H7 (cell line): ENCODE results near the gene ICAM1. TPM values are rescaled to one million over a fixed set of nuclear protein-coding genes. Genes with fewer than 3 reads are reported as not detected.
A peak's percentile ranks its signal among the peaks of the same experiment; 100 is the strongest.

Source experiments
- DNase-seq: peaks from one replicate; pipeline ENCODE4 v3.0.0; 2012
- H3K27me3 ChIP-seq: 2 replicates; pipeline ENCODE4 v1.6.0; 2011; ENCODE audit warnings: mild to moderate bottlenecking, low read length; ENCODE audit not compliant: control insufficient read depth, insufficient read depth
- H3K36me3 ChIP-seq: replicated peaks from 2 replicates; pipeline ENCODE4 v1.5.1; 2011; ENCODE audit warnings: low read length; ENCODE audit not compliant: control insufficient read depth, insufficient read depth
- H3K4me3 ChIP-seq: 2 replicates; pipeline ENCODE4 v1.5.1; 2011; ENCODE audit warnings: low read depth, mild to moderate bottlenecking, control low read depth, low read length, moderate library complexity; ENCODE audit not compliant: insufficient read depth
- total RNA-seq: library from RNA; depleted of rRNA; stranded (reverse); fragments of >200 nt; shearing (Covaris generic); gene quantifications from 2 replicates; pipeline ENCODE4 v1.2.3, GENCODE V29; 2014; rRNA removed

ICAM1 gene, protein sequence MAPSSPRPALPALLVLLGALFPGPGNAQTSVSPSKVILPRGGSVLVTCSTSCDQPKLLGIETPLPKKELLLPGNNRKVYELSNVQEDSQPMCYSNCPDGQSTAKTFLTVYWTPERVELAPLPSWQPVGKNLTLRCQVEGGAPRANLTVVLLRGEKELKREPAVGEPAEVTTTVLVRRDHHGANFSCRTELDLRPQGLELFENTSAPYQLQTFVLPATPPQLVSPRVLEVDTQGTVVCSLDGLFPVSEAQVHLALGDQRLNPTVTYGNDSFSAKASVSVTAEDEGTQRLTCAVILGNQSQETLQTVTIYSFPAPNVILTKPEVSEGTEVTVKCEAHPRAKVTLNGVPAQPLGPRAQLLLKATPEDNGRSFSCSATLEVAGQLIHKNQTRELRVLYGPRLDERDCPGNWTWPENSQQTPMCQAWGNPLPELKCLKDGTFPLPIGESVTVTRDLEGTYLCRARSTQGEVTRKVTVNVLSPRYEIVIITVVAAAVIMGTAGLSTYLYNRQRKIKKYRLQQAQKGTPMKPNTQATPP
- 2.8 and 6.1 TPM in 2 replicates for total RNA-seq

DNA sequence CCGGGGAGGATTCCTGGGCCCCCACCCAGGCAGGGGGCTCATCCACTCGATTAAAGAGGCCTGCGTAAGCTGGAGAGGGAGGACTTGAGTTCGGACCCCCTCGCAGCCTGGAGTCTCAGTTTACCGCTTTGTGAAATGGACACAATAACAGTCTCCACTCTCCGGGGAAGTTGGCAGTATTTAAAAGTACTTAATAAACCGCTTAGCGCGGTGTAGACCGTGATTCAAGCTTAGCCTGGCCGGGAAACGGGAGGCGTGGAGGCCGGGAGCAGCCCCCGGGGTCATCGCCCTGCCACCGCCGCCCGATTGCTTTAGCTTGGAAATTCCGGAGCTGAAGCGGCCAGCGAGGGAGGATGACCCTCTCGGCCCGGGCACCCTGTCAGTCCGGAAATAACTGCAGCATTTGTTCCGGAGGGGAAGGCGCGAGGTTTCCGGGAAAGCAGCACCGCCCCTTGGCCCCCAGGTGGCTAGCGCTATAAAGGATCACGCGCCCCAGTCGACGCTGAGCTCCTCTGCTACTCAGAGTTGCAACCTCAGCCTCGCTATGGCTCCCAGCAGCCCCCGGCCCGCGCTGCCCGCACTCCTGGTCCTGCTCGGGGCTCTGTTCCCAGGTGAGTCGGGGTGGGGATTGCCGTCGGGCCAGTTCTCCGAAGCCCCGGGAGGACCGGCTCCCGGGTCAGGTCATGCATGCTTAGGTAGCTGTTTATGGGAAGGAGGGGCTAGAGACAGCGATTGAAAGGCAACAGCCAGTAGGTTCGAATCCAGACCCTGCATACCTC lies at the start of gene ICAM1:
ICAM1 (plus strand) TSS at position 505 of the 779 bp plus-strand sequence; CDS start at position 545, 40 bp downstream.
- no peaks in the 10 kb centered on the region for H3K36me3 ChIP-seq
- DNase-seq: peak; percentile 93
- H3K27me3 ChIP-seq: peaks cover 31% of the 10 kb centered on the region
- H3K4me3 ChIP-seq: peak within 1 kb of the TSS; percentile 40

DNA sequence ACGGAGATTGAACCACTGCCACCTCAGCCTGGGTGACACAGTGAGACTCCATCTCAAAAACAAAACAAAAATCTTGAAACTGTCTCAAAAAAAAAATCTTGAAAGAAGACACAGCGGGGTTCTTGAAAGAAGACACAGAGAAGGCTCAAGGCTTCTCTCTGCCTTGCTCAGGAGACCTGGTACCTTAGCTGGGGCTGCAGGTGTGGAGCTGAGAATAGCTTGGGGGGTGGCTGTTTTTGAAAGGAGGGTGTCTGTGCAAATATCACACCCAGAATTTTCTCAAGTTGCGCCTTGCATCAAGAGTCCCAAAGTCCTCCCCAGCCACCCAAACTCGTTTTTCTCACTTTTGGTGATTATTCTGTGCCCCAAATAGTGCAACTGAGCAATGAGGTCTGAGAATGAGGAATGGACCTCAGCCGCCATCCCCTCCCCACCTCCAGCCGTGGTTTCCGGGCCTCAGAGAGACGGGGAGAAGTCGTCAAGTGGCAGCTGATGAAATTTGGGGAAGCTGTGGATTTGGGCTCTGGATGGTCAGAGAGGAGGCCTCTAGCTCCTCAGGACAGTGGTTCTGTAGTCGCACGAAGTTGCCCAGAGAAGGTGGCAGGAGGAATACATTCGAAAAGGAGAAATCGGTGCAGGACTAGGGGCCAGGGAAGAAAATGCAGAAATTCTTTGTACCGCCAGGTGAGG lies 48.6 kb upstream of the ICAM1 start:
- DNase-seq: no peak
- Histone ChIP-seq H3K4me3 (no peak overlapping the region), H3K36me3 (no peaks in the 10 kb centered on the region; the same call in none of the 2 replicates), H3K27me3 (no peaks in the 10 kb centered on the region)

DNA sequence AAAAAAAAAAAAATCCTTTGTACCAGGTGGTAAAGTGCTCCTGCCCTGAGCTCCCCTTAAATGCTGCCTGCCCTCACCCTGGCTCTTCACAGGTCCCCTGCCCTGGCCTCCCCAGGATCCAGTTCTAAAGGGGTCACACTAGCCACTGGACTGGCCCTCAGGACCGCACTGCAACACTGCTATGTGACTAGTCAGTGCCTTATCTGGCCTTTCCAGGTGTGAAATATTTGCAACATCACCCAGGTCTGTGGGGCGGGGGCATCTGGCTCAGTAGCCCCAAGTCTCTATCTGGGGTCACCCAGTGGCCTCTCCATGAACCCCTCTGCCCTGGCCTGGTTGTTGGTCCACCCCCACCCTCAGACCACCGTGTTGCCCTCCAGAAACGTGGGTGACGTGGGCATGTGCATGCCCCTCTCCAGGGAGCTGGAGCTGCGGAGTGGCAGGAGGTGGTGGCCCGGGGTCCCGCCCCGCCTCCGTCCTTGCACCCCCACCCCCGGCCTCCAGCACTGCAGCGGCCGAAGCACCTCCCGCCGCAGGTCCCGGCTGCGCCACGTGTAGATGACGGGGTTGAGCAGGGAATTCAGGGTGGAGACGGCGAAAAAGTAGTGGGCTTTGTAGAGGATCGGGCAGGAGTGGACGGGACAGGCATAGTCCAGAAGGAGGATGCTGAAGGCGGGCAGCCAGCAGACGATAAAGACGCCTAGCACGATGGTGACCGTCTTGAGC lies 47.3 kb upstream of the ICAM1 start:
- Histone ChIP-seq H3K36me3 (no peaks in the 10 kb centered on the region; the same call in none of the 2 replicates), H3K4me3 (no peak overlapping the region), H3K27me3 (no peaks in the 10 kb centered on the region)
- DNase-seq: no peak

DNA sequence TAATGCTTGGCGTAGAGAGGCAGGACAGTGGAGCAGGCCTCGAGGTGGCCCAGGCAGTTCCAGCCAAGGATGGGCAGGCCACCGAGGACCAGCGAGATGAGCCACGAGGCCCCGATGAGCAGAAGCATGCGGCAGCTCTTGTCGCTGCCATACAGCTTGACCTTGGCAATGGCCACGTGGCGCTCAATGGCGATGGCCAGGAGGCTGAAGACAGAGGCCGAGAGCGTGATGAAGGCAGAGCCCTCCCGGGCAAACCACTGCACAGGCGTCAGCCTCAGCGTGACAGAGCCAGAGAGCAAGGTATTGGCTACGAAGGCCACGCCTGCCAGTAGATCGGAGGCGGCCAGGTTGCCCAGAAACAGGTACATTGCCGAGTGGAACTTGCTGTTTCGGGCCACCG lies 46.6 kb upstream of the ICAM1 start:
- H3K4me3 ChIP-seq: no peak overlapping the region
- no peak for DNase-seq
- H3K27me3 ChIP-seq: no peaks in the 10 kb centered on the region
- H3K36me3 ChIP-seq: no peaks in the 10 kb centered on the region; the same call in none of the 2 replicates

DNA sequence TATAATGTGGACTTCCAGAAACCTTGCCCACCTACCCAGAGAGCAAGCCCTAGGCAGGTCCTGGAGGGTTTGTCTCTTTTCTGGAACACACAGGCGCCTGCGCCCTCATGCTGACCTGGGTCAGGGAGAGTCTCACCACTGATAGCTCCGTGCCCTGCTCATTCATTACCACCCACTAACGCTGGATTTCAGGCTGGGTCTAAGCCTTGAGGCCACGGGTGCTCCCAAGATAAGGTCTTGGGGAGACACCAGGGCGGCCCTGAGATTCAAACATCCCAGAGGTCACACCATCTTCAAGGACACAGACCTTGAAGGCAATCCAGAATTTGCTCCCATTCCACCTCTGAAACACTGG lies 44.9 kb upstream of the ICAM1 start:
- Histone ChIP-seq H3K4me3 (no peak overlapping the region), H3K27me3 (peaks cover 10% of the 10 kb centered on the region), H3K36me3 (no peaks in the 10 kb centered on the region; the same call in none of the 2 replicates)
- no peak for DNase-seq

DNA sequence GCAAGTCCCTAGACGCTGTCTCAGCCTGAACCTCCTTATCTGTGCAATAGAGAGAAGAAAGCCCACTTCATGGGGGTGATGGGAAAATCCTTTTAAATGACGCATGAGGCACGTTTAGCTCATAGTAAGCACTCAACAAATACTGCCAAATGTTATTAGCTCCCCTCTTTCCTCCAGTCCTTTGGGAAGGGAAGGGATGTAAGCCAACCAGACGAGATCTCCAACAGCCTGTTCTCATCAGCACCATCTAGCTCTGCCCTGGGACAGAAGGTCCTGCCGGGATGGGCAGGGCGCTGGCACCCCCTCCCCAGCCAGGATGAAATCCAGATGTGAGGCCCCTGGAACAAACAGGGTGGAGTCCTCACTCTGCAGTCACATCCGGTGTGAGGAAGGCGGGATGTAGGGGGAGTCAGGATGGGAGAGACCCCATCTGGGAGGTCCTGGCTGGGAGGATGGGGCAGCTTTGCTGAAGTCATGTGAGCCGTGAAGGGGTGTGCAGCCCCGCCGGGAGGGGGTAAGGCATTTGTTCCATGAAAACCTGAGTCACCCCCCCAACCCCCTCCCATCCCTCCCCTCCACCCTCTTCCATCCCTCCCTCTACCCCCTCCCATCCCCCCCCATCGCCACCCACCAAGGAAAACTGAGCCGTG lies 44.4 kb upstream of the ICAM1 start:
- Histone ChIP-seq H3K27me3 (peaks cover 10% of the 10 kb centered on the region), H3K36me3 (no peaks in the 10 kb centered on the region; the same call in none of the 2 replicates), H3K4me3 (no peak overlapping the region)
- peak; percentile 65 for DNase-seq

DNA sequence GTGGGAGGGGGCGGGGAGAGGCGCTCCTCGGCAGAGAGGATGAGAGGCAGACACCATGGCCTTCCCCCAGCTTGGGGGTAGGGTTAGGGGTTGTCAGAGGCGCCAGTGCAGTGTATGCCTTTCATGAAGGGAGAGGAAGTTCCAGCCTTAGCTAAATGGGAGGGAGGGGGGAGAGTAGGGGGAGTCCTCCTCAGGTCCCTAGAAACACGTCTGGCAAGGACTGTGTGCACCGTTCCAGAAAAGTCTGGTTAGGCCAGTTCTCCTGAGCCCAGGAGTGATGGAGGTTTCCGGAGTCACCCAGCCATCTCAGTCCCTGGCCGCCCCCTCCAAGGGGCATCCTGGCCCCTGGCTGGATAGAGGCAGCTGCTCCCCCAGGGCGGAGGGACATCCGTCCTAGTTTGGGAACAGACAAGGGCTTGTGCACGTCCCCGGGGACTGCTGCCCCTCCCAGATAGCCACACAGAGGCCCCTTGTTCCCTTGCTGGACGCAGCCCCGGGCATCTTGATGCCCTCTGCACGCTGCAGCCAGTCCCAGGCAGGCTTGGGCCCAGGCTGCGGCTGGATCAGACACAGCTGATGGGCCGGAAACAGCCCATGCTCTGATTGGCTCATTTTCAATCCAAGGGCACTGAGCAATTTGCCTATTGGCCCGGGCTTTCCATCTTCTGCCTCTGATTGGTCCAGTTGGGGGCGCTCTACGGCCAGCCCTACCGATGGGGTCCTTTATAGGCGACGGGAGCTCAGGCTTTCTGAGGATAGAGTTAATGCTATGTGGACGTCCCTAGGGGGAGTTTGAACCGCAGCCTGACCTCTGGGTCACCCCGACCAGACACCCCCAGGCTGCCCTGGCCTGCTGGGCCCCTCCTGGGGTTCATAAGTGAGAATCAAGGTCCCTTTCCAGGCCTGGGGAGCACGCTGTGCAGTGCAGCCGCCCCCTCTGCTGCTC lies 43.6 kb upstream of the ICAM1 start:
- peak; percentile 84 for DNase-seq
- no peak overlapping the region for H3K4me3 ChIP-seq
- no peaks in the 10 kb centered on the region; the same call in none of the 2 replicates for H3K36me3 ChIP-seq

DNA sequence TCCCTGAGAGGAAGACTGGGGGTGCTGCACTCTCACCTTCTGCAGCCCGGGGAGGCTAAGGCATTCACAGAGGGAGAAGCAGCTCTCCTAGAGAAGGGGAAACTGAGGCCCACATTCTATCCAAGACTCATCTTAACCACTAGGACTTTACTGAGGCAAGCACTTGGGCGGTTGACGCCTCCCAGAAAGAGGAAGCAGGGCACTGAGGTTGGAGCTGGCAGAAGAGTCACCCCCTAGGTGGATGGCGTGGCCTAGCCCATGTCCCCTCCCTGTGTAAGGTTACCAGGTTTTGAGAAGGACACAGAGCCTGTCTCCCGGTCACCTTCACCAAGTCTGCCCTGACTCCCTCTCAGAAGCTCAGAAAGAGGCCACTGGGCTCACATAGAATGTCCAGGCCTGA lies 42.5 kb upstream of the ICAM1 start:
- no peak for DNase-seq
- no peak overlapping the region for H3K4me3 ChIP-seq
- H3K27me3 ChIP-seq: peaks cover 10% of the 10 kb centered on the region
- H3K36me3 ChIP-seq: no peaks in the 10 kb centered on the region; the same call in none of the 2 replicates

More for the DNA sequence above, 43.6 kb upstream of the ICAM1 start:
- H3K27me3 ChIP-seq: peaks cover 10% of the 10 kb centered on the region

DNA sequence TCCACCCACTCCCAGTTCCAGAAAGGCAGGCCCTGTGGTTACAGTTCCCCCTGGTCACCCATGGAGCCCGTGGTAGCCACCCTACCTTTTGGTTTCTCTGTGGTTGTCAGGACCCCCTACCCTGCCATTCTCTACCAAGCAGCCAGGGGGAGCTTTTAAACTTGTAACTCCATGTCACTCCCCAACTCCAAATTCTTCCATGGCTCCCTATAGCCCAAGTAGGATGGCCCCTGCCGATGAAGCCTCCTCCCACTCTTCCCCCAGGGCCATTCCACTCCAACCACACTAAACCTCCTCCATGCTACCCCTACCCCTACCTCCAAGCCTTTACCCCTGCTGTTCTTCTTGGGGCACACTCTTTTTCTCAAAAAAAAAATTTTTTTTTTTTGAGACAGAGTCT lies 42.0 kb upstream of the ICAM1 start:
- DNase-seq: peak; percentile 87
- H3K4me3 ChIP-seq: no peak overlapping the region
- H3K27me3 ChIP-seq: peaks cover 10% of the 10 kb centered on the region

DNA sequence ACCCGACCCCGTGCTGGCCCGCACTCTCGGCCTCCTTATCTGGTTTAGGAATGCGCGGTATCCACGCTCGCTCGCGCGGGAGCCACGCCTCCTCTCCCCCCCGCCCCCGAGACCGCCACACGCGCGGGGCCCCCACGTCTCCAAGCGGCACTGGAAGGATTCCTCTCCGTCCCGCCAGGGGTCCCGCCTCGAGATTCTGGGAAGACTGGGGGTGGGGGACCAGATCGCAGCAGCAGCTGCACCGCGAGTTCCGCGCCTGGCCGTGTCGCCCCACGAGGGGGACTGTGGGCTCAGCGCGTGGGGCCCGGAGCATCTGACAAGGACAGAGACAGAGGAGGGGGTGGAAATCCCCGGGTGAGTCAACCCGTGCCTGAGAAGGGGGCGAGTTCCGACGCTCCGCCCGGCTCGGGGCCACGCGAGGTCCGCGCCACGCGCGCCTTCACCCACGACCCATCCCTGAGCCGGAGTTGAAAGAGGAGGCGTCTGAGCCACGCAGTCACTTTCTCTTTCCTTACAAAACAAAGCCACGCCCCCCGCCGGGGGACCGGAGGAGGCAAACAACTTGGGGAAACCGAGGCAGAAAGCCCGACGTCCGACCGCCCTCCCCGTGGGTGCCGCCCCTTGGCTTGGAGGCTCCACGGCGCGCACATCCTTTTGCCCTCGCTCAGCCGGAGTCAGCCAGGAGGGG lies 40.6 kb upstream of the ICAM1 start:
- H3K36me3 ChIP-seq: no peaks in the 10 kb centered on the region
- no peak for DNase-seq
- peaks cover 10% of the 10 kb centered on the region for H3K27me3 ChIP-seq
- peak overlapping the region; percentile 88 for H3K4me3 ChIP-seq

More for the DNA sequence above, 42.0 kb upstream of the ICAM1 start:
- H3K36me3 ChIP-seq: no peaks in the 10 kb centered on the region; the same call in 1 of the 2 replicates

DNA sequence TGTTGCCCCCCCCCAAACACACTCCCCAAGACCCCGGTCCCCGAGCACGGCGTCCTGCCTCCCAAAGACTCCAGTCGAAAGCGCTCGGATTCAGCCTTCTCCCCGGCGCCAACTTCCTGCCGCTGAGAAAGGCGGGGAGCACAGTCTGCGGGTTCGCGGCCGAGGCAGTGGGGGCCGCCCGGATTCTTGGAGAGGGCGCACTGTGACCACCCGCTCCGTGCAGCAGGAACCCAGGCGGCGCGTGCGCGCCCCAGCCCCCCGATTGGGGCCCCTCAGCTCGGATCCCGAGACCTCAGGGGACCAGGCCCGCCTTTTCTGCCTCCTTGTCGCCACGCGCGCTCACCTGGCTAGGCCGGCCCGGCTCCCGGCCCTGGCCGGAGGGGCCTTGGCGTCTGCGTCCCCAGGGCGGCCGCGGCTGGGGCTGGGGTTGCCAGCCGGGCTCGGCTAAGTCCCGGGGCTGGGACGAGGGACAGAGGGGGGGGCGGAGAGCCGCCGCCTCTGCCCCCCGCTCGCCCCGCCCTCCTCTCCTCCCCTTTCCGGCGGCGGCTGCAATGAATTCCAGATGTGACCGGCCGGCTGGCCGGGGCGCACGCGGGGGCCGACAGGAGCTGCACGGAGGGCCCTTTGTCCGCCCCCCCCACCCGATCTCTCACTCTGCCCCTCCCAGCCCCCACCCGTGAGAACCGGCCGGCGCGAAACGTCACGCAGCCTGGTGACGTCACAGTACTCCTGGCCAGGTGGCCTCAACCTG lies 39.9 kb upstream of the ICAM1 start, which contains the start of gene S1PR2:
S1PR2 (minus strand) TSS at position 471 of the 751 bp plus-strand sequence. CDS start 6,426 bp downstream, outside the sequence.
- H3K36me3 ChIP-seq: no peaks in the 10 kb centered on the region
- peak; percentile 98 for DNase-seq
- peaks cover 10% of the 10 kb centered on the region for H3K27me3 ChIP-seq
- peak within 1 kb of the TSS; percentile 88 for H3K4me3 ChIP-seq
